Lung microvascular endothelial cell (primary cell): ENCODE results near the gene AFF4. TPM values are rescaled to one million over a fixed set of nuclear protein-coding genes. Genes with fewer than 3 reads are reported as not detected.
"Not testable (repeated sequence)": the region's sequence is repeated elsewhere in the genome, so short reads cannot be mapped to it uniquely, and the experiment has no call there.

Experiments
- DNase-seq, 2 donors: peaks; one replicate each; pipeline versions ENCODE4 v3.0.0 to v3.0.0-alpha.2; 2010; ENCODE audit warnings: low read depth in 2 of 2
- total RNA-seq: library from RNA; depleted of rRNA; stranded (reverse); fragments of >200 nt; gene quantifications from 2 replicates; pipeline ENCODE4 v1.2.1, GENCODE V29; 2014

The AFF4 gene
- total RNA-seq, 1 donor from 2014 or later = 20.4 TPM

- DNase-seq = not testable (repeated sequence)
These were observed 2.2 kb downstream of the AFF4 start for GRCh38 chr5:132961123-132961815.

- not testable (repeated sequence) for DNase-seq
These were observed 7.2 kb downstream of the AFF4 start for GRCh38 chr5:132956166-132956799.

DNA sequence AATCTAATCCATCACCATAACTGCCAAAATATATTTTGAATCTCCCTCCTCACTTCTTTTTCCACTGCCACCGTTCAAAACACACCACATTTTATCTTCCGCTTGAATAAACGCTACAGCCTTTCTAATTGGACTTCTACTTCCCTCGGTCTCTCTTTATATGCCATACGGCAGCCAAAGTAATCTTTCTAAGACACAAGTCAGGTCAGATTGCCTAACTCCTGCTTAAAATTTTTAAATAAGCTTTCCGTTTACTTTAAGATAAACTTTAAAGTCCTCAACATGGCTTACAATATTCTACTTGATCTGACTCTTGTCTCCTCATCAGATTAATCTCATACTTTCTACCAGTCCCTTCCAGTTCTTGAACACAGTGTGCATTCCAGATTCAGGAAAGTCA lies 9.7 kb downstream of the AFF4 start:
- DNase-seq = no peak

GRCh38 chr5:132952829-132953228 lies 10.6 kb downstream of the AFF4 start:
- no peak for DNase-seq

GRCh38 chr5:132951897-132952296 lies 11.5 kb downstream of the AFF4 start:
- no peak for DNase-seq

GRCh38 chr5:132949136-132949535 lies 14.3 kb downstream of the AFF4 start:
- peak in 1 of 2 donors; percentile 18 for DNase-seq

DNA sequence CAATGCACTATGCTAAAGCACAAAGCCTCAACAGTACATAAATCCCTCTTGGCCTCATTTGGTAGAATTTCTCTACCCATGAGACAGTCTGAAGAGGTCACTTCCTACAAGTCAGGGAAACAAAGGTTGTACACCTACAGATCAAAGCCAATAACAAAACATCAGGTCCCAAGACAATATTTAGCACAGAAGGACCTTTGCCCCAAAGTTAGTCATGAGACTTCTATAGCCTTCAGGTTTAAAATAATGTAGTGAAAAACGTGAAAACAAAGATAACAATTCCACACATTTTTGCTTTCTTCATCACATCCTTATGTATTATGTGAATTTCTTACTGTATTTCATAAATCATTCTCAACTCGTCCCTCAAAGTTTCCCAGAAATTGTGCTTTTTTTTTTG lies 15.8 kb downstream of the AFF4 start:
- peak; percentile 21 to 55 for DNase-seq

GRCh38 chr5:132945315-132945714 lies 18.1 kb downstream of the AFF4 start:
- not testable (repeated sequence) for DNase-seq

DNA sequence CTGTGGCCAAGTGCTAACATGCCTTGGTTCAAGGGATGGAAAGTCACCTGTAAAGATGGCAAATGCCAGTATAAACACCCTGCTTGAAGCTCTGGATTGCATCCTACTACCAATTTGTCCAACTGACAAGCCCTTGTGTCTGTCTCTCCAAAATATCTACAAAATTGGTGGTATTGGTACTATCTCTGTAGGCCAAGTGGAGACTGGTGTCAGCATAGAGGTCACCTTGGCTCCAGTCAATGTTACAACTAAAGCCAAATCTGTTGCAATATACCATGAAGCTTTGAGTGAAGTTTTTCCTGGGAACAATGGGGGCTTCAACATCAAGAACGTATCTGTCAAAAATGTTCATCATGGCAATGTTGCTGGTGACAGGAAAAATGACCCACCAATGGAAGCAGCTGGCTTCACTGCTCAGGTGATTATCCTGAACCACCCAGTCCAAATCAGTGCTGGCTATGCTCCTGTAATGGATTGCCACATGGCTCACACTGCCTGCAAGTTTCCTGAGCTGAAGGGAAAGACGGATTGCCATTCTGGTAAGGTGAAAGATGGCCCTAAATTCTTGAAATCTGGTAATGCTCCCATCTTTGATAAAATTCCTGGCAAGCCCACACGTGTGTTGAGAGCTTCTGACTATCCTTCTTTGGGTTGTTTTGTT lies 19.9 kb downstream of the AFF4 start:
- DNase-seq = no peak

DNA sequence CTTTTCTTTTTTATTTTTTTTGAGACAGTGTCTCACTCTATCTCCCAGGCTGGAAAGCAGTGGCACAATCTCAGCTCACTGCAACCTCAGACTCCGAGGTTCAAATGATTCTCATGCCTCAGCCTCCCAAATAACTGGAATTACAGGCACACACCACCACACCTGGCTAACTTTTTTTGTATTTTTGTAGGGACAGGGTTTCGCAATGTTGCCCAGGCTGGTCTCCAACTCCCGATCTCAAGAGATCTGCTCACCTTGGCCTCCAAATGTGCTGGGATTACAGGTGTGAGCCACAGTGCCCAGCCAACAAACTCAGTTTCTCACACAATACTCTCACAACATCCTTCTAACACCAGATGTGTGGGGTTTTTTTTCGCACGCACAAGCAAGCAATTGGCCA lies 22.1 kb downstream of the AFF4 start:
- DNase-seq = no peak

DNA sequence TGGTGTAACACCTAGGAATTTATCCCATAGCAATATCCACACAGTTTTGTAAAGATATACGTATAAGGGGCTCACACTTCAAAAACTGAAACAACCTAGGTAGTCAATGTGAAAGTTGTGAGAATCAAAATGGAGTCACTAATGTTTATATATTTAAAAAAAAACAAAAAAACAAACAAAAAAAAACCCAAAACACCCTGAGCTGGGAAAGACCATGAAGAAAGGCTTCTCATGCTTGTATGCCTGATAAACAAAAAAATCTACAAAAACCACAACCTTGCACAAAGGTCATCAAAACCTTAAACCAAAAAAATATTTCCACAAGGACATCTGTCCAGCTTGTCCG lies 35.4 kb downstream of the AFF4 start:
- DNase-seq = no peak

DNA sequence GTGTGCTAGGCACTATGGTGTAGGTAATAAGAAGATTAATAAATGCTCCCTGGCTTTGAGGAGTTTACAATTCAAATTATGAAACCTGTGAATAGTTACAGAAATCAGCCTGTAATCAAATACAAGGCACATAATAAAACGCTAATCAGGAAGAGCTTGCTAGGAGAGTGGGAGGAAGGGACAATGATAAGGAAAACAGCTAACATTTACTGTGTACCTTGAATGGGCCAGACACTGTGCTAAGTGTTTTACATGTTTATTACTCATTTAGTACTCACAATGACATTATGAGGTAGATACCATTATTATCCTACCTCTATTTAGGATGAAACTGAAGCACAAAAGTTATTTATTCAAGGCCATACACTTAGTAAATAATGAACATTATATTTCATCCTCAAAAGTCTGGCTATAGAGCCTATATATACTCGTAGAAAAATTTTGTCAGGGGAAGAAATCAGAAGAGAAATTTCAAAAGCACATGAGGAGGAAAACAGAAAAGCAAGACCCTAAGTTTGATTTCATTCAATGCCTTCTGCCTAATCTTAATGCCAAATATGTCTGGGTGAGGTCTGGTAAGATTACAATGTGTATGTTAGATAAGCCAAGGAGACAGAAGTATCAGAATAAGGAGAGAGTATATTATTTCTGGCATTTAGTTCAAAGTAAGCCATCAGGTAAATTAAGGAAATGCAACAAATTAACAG lies 35.9 kb downstream of the AFF4 start:
- no peak for DNase-seq

- no peak for DNase-seq
These were observed 37.0 kb downstream of the AFF4 start for GRCh38 chr5:132926437-132926836.

GRCh38 chr5:132916086-132916485 lies 47.3 kb downstream of the AFF4 start:
- no peak for DNase-seq

- DNase-seq = peak; percentile 19 to 55
These were observed 47.8 kb downstream of the AFF4 start for GRCh38 chr5:132915681-132916080.

DNA sequence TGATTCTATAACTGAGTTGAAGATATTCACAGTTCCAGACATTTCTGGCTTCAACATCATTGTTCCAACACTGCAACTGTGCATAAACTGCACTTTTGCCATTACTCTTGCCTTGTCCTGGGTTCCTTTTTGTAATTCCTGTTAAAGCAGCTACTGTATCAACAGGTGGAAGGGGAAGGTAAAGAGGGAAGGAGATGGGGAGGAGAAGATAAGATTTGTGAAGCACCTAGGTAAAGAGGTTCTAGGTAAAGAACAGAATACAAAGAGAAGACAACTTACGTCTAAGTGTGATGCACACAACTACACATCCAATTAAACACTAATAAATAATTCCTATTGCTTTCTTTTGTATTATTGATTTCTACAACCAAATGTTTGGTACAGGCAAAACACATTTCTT lies 53.7 kb downstream of the AFF4 start:
- no peak for DNase-seq

GRCh38 chr5:132907161-132907560 lies 56.3 kb downstream of the AFF4 start:
- DNase-seq = peak; percentile 33 to 79

- peak in 1 of 2 donors; percentile 20 for DNase-seq
These were observed 57.5 kb downstream of the AFF4 start for GRCh38 chr5:132905938-132906337.

GRCh38 chr5:132901730-132902129 lies 61.7 kb downstream of the AFF4 start:
- peak in 1 of 2 donors; percentile 15 for DNase-seq

DNA sequence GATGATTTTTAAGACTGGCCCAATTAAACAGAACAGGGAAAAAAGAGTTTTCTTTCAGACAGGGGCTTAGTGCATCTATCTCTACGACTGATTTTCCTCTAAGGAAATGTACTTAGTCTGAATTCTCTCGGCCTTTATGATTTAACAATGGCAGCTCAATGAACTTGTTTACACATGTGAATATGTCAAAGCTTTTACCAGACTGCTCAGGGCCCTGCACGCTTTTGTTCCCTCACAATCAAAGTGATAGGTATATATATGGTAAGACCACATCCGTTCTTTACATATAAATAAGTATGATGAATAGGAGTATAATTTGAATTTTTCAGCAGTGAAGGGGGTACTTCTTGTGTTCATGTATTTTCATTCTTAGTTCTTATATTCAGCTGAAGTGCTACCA lies 62.4 kb downstream of the AFF4 start:
- DNase-seq = no peak

GRCh38 chr5:132898094-132898493 lies 65.3 kb downstream of the AFF4 start:
- DNase-seq = no peak

GRCh38 chr5:132896685-132897084 lies 66.7 kb downstream of the AFF4 start:
- no peak for DNase-seq
